Measurements from ENCODE around the gene TC2N.

DNA sequence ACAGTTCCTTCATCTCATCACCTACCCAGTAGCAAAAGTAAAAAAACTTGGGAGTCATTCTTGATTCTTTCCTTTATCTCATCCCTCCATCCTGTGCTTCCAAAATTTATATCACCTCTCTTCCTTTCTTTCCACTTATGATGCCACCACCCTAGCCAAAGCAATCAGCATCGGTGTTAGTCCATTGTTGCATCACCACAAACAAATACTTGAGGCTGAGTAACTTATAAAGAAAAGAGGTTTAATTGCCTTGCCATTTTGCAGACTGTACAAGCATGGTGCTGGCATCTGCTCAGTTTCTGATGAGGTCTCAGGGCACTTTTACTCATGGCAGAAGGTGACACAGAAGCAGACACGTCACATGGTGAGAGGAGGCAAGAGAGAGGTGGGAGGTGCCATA, 115.6 kb downstream of the TC2N start:
- TF ChIP-seq, protein P1, sequence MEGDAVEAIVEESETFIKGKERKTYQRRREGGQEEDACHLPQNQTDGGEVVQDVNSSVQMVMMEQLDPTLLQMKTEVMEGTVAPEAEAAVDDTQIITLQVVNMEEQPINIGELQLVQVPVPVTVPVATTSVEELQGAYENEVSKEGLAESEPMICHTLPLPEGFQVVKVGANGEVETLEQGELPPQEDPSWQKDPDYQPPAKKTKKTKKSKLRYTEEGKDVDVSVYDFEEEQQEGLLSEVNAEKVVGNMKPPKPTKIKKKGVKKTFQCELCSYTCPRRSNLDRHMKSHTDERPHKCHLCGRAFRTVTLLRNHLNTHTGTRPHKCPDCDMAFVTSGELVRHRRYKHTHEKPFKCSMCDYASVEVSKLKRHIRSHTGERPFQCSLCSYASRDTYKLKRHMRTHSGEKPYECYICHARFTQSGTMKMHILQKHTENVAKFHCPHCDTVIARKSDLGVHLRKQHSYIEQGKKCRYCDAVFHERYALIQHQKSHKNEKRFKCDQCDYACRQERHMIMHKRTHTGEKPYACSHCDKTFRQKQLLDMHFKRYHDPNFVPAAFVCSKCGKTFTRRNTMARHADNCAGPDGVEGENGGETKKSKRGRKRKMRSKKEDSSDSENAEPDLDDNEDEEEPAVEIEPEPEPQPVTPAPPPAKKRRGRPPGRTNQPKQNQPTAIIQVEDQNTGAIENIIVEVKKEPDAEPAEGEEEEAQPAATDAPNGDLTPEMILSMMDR (IDR thresholded peaks at IDR 0.05; ENCODE audit: low read depth, low read length, missing input control) = no peak
- TF ChIP-seq GABPA (IDR thresholded peaks at IDR 0.05 in 1 of 2, conservative IDR thresholded peaks at IDR 0.05 in 1 of 2) (no peak), FOXA1 (IDR thresholded peaks at IDR 0.05) (no peak), SP1 (IDR thresholded peaks at IDR 0.05) (no peak), HNF4A (conservative IDR thresholded peaks at IDR 0.05) (no peak), HNF4G (IDR thresholded peaks at IDR 0.05) (no peak), YY1 (IDR thresholded peaks at IDR 0.05) (no peak), RAD21 (IDR thresholded peaks at IDR 0.05) (no peak)
- TF ChIP-seq, protein P2, sequence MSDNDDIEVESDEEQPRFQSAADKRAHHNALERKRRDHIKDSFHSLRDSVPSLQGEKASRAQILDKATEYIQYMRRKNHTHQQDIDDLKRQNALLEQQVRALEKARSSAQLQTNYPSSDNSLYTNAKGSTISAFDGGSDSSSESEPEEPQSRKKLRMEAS (IDR thresholded peaks at IDR 0.05) = no peak
- TF ChIP-seq, protein P3, sequence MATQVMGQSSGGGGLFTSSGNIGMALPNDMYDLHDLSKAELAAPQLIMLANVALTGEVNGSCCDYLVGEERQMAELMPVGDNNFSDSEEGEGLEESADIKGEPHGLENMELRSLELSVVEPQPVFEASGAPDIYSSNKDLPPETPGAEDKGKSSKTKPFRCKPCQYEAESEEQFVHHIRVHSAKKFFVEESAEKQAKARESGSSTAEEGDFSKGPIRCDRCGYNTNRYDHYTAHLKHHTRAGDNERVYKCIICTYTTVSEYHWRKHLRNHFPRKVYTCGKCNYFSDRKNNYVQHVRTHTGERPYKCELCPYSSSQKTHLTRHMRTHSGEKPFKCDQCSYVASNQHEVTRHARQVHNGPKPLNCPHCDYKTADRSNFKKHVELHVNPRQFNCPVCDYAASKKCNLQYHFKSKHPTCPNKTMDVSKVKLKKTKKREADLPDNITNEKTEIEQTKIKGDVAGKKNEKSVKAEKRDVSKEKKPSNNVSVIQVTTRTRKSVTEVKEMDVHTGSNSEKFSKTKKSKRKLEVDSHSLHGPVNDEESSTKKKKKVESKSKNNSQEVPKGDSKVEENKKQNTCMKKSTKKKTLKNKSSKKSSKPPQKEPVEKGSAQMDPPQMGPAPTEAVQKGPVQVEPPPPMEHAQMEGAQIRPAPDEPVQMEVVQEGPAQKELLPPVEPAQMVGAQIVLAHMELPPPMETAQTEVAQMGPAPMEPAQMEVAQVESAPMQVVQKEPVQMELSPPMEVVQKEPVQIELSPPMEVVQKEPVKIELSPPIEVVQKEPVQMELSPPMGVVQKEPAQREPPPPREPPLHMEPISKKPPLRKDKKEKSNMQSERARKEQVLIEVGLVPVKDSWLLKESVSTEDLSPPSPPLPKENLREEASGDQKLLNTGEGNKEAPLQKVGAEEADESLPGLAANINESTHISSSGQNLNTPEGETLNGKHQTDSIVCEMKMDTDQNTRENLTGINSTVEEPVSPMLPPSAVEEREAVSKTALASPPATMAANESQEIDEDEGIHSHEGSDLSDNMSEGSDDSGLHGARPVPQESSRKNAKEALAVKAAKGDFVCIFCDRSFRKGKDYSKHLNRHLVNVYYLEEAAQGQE (IDR thresholded peaks at IDR 0.05) = no peak
- TF ChIP-seq, protein P4, sequence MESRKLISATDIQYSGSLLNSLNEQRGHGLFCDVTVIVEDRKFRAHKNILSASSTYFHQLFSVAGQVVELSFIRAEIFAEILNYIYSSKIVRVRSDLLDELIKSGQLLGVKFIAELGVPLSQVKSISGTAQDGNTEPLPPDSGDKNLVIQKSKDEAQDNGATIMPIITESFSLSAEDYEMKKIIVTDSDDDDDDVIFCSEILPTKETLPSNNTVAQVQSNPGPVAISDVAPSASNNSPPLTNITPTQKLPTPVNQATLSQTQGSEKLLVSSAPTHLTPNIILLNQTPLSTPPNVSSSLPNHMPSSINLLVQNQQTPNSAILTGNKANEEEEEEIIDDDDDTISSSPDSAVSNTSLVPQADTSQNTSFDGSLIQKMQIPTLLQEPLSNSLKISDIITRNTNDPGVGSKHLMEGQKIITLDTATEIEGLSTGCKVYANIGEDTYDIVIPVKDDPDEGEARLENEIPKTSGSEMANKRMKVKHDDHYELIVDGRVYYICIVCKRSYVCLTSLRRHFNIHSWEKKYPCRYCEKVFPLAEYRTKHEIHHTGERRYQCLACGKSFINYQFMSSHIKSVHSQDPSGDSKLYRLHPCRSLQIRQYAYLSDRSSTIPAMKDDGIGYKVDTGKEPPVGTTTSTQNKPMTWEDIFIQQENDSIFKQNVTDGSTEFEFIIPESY (IDR thresholded peaks at IDR 0.05) = no peak
